H1 (cell line): ENCODE measurements around the gene ICA1. TPM values are rescaled to one million over a fixed set of nuclear protein-coding genes. Genes with fewer than 3 reads are reported as not detected.

Source experiments
- ATF2 ChIP-seq: IDR thresholded peaks from 2 replicates; pipeline ENCODE4 v1.6.1; 2012; ENCODE audit warnings: low read length, inconsistent platforms
- CBX8 ChIP-seq: fragments of 300-800, 300-1000 bp; sonication (generic); IDR thresholded peaks from 2 replicates; pipeline ENCODE4 v1.7.1; 2016; ENCODE audit warnings: low read depth, low read length, borderline replicate concordance
- CHD1 ChIP-seq: IDR thresholded peaks from 2 replicates; pipeline ENCODE4 v1.6.1; 2012; ENCODE audit warnings: low read depth, low read length, improper control_type of control experiment
- CHD2 ChIP-seq: IDR thresholded peaks from 2 replicates; pipeline ENCODE4 v1.6.1; 2012; ENCODE audit warnings: low read length, improper control_type of control experiment
- CTCF ChIP-seq, 3 experiments: IDR thresholded peaks; 1 replicate in 2 of 3; 2 replicates in 1 of 3; pipeline versions ENCODE4 v1.5.1 to v1.6.1; 2011; ENCODE audit warnings: low read length in 3 of 3, mild to moderate bottlenecking in 3 of 3, inconsistent platforms in 2 of 3, low read depth in 1 of 3, moderate library complexity in 1 of 3; ENCODE audit not compliant: insufficient read depth in 1 of 3; ENCODE audit errors: control extremely low read depth in 1 of 3
- EZH2 ChIP-seq: fragments of 200-600 bp; sonication (generic); IDR thresholded peaks from 2 replicates; pipeline ENCODE4 v1.7.1; 2012; ENCODE audit warnings: low read depth, mild to moderate bottlenecking, moderate library complexity, low read length, inconsistent platforms; ENCODE audit not compliant: severe bottlenecking
- JUN ChIP-seq: IDR thresholded peaks from 2 replicates; pipeline ENCODE4 v1.6.1; 2011; ENCODE audit warnings: low read depth, mild to moderate bottlenecking, improper control_type of control experiment, low read length
- MAFK ChIP-seq: IDR thresholded peaks from 2 replicates; pipeline ENCODE4 v1.6.1; 2012; ENCODE audit warnings: low read depth, mild to moderate bottlenecking, improper control_type of control experiment, low read length
- NANOG ChIP-seq: IDR thresholded peaks from 2 replicates; pipeline ENCODE4 v1.6.1; 2011; ENCODE audit warnings: low read length, low read depth, mild to moderate bottlenecking, inconsistent platforms; ENCODE audit not compliant: insufficient read depth, poor library complexity, severe bottlenecking
- POU5F1 ChIP-seq: IDR thresholded peaks from 2 replicates; pipeline ENCODE4 v1.6.1; 2011; ENCODE audit warnings: low read depth, mild to moderate bottlenecking, low read length, moderate library complexity
- RAD21 ChIP-seq, 2 experiments: IDR thresholded peaks in 1 of 2; conservative IDR thresholded peaks in 1 of 2; 2 replicates each; pipeline ENCODE4 v1.6.1; 2011; ENCODE audit warnings: low read depth in 2 of 2, low read length in 2 of 2, improper control_type of control experiment in 1 of 2, inconsistent platforms in 1 of 2, mild to moderate bottlenecking in 1 of 2, moderate library complexity in 1 of 2
- RFX5 ChIP-seq: IDR thresholded peaks from 2 replicates; pipeline ENCODE4 v1.6.1; 2011; ENCODE audit warnings: low read depth, low read length, improper control_type of control experiment, borderline replicate concordance
- SP1 ChIP-seq: IDR thresholded peaks from 2 replicates; pipeline ENCODE4 v1.6.1; 2011; ENCODE audit warnings: low read depth, low read length
- SP4 ChIP-seq: IDR thresholded peaks from 2 replicates; pipeline ENCODE4 v1.6.1; 2012; ENCODE audit warnings: low read length, inconsistent platforms
- TAF1 ChIP-seq: IDR thresholded peaks from 2 replicates; pipeline ENCODE4 v1.6.1; 2011; ENCODE audit warnings: mild to moderate bottlenecking, low read depth, low read length
- TCF12 ChIP-seq: IDR thresholded peaks from 2 replicates; pipeline ENCODE4 v1.6.1; 2011; ENCODE audit warnings: low read depth, mild to moderate bottlenecking, low read length
- polyA plus RNA-seq, 7 experiments: library from polyadenylated mRNA; depleted of rRNA in 3 of 7; stranded (reverse) in 5 of 7; unstranded in 2 of 7; fragments of >200 nt in 5 of 7; fragments of 200-250 nt in 2 of 7; gene quantifications; 1 replicate in 5 of 7; 2 replicates in 1 of 7; 4 replicates in 1 of 7; pipeline versions ENCODE4 v1.2.1 to v1.2.3, GENCODE V29; 2011 to 2013; ENCODE audit warnings: missing spikeins in 2 of 7, mixed read lengths in 2 of 7
- total RNA-seq: library from RNA; stranded (reverse); fragmentation: NEBNext Ultra II Directional; extraction: Animal tissue kit (Norgen Biotek cat#: 25700); gene quantifications from 2 replicates; pipeline ENCODE4 v1.2.1, GENCODE V29; 2021

The ICA1 gene
- total and polyA plus RNA-seq, 2 of the 8 experiments (the other 6 are each of a cell fraction or from before 2014, with no cell fraction given), result 14.9 to 37.1 TPM

DNA sequence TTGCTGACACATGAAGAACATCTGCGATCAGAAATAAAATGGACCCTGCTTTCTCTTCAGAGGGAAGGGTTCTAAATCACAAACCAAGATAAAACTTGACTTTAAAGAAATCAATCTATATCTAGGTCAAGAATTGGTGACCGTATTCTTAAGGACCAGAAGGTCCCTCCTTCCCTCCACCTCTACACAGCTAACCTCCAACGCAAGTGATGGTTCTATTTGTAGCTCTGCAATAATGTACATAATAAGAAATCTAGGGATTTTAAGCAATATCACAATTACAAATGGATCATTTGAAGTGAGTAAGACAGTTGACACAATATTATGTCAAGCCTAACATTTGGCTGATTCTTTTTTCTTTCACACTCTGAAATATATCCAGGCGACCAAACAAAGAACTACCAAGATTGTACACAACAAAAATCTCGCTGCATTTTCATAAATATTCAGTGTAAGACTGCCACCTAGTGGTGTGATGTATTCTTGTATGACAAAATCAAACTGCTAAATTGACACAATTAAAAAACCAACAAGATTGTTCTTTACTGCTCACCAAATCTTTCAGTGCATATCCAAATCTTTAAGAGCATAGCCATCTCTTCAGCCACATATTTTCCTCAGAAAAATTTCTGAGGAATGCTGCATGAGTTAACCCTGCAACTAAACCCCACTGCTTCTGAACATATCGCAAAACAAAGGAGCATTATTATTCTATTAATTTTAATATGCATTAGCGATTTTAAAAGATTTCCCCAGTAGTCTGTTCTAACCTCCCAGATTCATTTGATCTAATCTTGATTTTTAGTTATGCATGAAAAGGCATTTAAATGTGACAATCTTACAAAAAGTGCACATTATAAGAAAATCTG lies 44.5 kb downstream of the ICA1 start (continued):
- TF ChIP-seq ATF2, result no peak
- 0 out of 2 replicates have a peak, but pooled peaks have one; percentile 10 for TF ChIP-seq MAFK
- no peak for TF ChIP-seq POU5F1
- no peak for TF ChIP-seq EZH2
- TF ChIP-seq CTCF (IDR thresholded peaks at IDR 0.05; ENCODE audit: control extremely low read depth in 1 of 3, insufficient read depth in 1 of 3, low read depth in 1 of 3, low read length in 3 of 3), result peak in 2 of 3 experiments; percentile 36 to 59; a peak in 2 of 4 replicates
- peak; percentile 75 to 76 for TF ChIP-seq RAD21 (IDR thresholded peaks at IDR 0.05 in 1 of 2, conservative IDR thresholded peaks at IDR 0.05 in 1 of 2; ENCODE audit: low read depth in 2 of 2, low read length in 2 of 2)
- no peak for TF ChIP-seq CHD1
- TF ChIP-seq TAF1, result no peak
- no peak for TF ChIP-seq NANOG
- no peak for TF ChIP-seq TCF12
- no peak for TF ChIP-seq JUN
- no peak for TF ChIP-seq SP4
- no peak for TF ChIP-seq CBX8
- TF ChIP-seq CHD2, result no peak
- no peak for TF ChIP-seq RFX5
- no peak for TF ChIP-seq SP1
